GM18505 (cell line): ENCODE data around the gene CKB.

ENCODE experiments used
- ATAC-seq: cut with Tn5 transposase; IDR thresholded peaks from one replicate; pipeline ENCODE4 v1.9.1; 2021; ENCODE audit not compliant: unreplicated experiment
- POLR2A ChIP-seq: IDR thresholded peaks from 4 replicates; pipeline ENCODE4 v1.6.1; 2011; ENCODE audit warnings: borderline replicate concordance; ENCODE audit not compliant: insufficient read depth, insufficient read length; ENCODE audit errors: extremely low read depth

CKB gene

GRCh38 chr14:103495854-103496253, 26.8 kb downstream of the CKB start:
- ATAC-seq = no peak
- no peak for TF ChIP-seq POLR2A

DNA sequence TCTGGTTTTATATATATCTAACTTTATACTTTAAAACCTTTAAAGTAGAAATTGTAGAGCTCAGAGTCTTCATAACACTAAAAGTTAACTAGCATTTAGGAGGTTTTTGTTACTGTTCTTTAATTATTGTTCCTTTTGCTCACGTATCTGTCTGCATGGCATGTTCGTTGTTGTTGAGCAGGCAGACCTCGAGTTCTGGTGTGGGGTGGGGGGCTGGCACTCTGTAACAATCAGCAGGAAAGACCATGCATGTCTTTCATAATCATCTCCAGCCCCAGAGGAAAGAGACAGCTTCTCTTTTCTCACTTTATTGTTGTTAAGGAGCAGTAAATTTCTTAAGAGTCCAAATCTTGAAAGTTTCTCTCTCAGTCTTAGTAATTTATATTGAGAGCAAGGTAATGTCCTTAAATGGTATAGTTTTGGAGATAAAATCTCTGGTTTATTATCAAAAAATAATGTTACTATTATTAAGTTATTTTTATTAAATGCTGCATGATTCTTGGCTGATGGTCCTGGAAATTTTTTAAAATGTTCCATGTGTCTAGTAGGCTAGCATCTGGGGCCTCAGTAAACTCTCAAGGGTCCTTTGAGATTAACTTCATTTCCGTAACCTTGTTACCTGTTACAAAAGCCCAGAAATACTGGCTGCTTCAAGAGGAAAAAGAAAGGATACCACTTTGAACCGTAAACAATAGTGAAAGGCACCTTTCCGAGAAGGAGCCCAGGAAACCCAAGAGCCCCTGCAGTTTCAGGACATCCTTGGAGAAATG, 30.3 kb downstream of the CKB start:
- ATAC-seq = no peak
- TF ChIP-seq POLR2A = no peak

GRCh38 chr14:103491691-103492090, 30.9 kb downstream of the CKB start:
- no peak for ATAC-seq
- no peak for TF ChIP-seq POLR2A

DNA sequence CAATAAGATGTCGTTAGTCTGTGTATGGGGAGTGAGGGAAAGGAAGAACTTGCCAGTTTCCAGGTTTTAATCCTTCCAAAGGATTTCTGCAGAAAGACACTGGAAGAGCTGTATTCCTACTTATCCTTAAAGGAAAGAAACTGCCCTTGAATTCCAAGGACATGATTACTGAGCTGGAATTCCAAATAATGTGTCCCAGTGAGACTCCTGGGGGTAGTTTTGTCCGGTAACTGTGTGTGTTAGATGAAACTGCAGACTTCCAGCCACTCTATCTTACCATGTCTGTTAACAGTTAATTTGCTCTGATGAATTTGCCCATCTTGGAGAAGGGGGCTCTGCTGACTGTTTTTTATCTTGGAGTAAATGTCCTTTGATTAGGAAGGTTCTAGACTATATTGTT, 33.0 kb downstream of the CKB start:
- TF ChIP-seq POLR2A = no peak
- ATAC-seq = no peak

GRCh38 chr14:103488960-103489359, 33.7 kb downstream of the CKB start:
- TF ChIP-seq POLR2A = no peak
- ATAC-seq = no peak

- TF ChIP-seq POLR2A = no peak
- no peak for ATAC-seq
Observed at GRCh38 chr14:103488071-103488470, 34.6 kb downstream of the CKB start.

GRCh38 chr14:103485504-103485903, 37.1 kb downstream of the CKB start:
- TF ChIP-seq POLR2A = no peak
- ATAC-seq = no peak

GRCh38 chr14:103483600-103483999, 39.0 kb downstream of the CKB start:
- ATAC-seq = no peak
- no peak for TF ChIP-seq POLR2A

DNA sequence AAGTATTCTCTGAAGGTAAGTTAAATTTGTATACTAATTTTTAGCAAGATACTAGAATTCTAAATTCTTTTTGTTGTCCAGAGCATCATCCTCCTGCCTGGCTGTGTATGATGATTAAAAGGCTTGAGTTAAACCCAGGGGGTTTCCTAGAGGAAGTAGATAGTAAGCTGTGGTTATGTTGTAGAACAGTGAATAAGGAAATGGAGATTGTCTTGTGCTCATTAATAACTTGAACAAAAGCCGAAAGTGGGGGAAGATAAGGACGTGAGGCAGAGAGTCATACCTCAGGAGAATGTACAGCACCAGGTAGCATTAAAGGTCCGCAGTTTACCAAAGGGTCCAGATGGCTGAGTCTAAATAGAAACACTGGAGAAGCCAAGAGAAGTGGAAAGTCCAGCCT, 42.0 kb downstream of the CKB start:
- no peak for TF ChIP-seq POLR2A
- peak; percentile 62 for ATAC-seq

DNA sequence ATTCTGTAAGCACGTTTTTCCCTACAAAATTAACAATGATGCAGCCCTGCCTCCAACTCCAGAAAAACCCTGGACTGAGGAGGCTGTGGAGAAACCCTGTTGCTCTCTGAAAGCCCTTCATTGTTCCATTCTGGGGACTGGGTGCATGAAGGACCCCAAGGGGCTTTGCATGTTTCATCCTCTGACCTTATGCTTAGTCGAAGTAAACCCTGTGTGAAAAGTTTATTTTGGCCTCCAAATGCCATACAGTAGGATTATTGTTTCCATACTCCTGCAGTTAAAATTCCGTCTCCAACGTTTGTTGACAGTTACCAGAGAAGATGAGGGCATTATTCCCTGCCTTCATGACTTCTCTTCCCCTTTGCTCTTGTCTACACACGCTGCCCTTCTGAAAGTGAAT, 46.0 kb downstream of the CKB start:
- no peak for TF ChIP-seq POLR2A
- ATAC-seq = no peak

GRCh38 chr14:103476065-103476464, 46.6 kb downstream of the CKB start:
- ATAC-seq = no peak
- TF ChIP-seq POLR2A = no peak

- TF ChIP-seq POLR2A = no peak
- ATAC-seq = no peak
Observed at GRCh38 chr14:103474893-103475292, 47.7 kb downstream of the CKB start.

GRCh38 chr14:103472939-103473338, 49.7 kb downstream of the CKB start:
- TF ChIP-seq POLR2A = no peak
- ATAC-seq = no peak
